NCI-H1436 (cell line): ENCODE results near the gene DDX41.
"Not testable (repeated sequence)": the region's sequence is repeated elsewhere in the genome, so short reads cannot be mapped to it uniquely, and the experiment has no call there.

Experiments used
- DNase-seq: peaks from one replicate; lab custom pipeline; 2025; lab: John Stamatoyannopoulos, UW

DDX41 gene

DNA sequence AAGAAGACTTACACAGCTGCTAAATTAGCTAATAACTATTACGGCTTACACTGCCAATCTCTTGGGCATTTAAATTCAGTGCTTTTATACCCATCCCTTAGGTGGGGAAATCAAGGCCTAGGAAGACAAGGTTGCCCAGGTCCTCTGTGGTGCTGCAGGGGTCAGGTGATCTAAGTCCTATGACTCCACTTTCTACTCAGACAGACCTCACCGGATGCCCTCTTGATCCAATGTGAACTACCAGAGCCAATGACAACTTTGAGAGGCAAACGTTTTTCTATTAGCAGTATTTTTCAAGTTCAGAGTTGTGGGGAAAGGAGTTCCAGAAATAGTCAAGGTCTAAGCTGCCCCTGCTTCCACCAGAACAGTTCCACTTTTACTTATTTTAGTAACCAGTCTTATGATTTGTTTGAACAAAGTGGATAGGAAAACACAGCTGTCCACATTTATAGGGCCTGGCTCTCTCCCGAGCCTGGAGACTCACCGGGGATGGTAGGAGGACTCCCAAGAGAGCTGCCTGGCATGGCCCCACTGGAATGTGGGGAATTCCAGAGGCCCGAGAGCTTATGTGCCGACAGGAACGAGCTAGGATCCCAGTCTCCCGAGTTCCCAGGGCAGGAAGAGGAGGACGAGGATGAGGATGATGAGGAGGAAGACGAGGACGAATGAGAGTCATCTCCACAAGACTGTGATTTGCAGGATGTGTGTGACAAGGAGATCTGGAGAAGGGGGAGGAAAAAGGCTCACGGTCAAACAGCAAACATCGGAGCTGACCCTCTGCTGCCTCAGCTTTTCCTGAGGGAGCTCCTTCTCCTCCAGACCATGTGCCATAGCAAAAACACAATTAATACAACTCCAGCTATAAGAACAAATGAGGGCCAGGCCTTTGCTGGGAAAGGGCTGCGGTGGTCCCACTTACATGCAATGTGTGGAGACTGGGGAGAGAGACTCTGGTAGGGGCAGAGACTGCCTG, 20.9 kb upstream of the DDX41 start:
- no peak for DNase-seq

DNA sequence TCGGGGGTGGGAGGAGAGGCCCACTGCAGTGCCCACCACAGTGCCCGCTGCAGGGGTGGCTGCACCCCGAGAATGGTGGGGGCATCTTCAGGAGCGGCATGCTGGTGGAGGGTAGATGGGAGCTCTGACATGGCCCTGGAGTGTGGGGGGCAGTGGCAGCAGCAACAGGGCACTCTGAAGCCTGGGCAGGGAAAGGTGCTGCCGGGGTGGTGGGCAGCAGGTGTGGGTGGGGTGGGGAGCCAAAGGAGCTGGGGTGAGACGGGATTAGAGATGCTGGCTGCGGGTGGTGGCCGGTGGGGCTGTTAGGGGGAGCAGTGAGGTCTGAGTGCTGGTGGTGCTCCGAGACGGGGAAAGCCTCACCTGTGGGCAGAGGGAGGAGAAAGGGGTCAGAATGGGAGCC, 19.6 kb upstream of the DDX41 start:
- no peak for DNase-seq

DNA sequence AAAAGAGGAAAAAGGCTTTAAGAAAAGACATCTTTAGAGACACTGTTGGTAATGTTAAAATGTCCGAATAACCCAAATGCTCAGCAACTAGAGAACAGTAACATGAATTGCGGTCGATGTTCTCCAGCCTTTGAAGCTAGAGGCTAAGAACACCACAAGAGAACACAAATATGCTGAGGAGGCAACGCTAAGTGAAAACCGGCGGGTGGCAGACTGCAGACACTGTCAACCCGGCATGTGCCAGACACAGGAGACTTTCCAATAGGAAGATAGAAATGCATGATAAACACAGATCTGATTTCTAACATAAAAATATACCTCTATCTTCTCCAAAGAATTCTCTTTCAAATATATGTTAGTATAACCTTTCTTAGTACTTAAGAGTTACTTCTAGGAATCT, 18.4 kb upstream of the DDX41 start:
- no peak for DNase-seq

DNA sequence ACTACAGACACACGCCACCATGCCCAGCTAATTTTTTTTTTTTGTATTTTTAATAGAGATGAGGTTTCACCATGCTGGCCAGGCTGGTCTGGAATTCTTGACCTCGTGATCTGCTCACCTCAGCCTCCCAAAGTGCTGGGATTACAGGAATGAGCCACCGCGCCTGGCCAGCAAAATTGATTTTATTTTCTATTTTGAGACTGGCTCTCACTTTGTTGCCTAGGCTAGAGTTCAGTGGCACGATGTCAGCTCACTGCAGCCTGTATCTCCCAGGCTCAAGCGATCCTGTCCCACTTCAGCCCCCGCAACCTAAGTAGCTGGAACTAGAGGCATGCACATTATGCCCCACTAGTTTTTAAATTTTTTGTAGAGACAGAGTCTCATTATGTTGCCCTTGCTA, 17.7 kb upstream of the DDX41 start:
- not testable (repeated sequence) for DNase-seq

DNA sequence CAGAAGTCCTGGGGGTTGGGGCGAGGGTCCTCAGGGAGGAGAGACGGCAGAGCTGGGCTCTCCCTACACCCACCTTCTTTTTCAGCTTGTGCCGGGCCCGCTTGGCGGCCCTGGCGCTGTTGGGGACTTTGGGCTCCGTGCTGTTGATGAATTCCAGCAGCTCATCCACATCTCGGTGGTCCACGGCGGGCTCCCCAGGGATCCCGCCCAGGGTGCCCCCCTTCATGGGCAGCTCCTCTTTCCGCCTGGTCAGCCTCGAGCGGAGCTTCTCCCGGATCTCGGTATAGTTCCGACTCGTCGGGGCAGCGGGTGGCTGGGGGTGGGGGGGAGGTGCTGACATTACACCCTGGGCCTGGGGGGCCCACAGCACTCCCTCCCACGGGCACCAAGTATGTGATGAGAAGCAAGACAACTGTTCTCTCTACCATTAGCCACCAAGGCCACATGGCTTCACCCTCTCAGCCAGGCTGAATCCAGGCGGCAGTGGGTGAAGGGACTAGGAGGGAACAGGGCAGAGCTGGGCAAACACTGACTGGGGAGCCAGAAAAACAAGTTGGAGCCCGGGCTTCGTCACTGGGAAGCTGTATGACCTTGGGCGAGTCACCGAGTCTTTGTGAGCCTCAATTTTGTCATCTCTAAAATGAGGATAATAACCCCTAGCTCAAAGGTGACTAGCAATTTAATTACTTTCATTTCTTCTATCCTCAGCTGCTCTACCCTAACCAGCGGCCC, 14.6 kb upstream of the DDX41 start:
- DNase-seq: no peak

DNA sequence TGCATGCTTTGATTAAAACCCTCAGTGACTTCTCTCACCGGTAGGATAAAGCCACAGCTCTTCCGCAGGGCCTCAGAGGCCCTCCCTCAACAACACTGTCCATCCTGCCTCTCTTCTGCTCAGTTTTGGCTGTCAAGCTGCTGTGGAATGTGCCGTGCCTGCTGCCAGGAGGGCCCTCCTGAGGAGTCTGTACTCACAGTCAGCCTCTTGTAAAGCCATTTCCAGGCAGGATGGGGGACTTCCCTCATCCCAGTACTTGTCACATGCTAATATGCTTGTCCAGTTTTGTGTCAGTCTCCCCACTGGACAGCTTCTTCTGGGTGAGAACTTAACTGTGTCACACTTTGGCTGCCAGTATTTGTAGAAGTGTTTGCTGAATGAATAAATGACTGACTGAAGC, 13.9 kb upstream of the DDX41 start:
- no peak for DNase-seq

DNA sequence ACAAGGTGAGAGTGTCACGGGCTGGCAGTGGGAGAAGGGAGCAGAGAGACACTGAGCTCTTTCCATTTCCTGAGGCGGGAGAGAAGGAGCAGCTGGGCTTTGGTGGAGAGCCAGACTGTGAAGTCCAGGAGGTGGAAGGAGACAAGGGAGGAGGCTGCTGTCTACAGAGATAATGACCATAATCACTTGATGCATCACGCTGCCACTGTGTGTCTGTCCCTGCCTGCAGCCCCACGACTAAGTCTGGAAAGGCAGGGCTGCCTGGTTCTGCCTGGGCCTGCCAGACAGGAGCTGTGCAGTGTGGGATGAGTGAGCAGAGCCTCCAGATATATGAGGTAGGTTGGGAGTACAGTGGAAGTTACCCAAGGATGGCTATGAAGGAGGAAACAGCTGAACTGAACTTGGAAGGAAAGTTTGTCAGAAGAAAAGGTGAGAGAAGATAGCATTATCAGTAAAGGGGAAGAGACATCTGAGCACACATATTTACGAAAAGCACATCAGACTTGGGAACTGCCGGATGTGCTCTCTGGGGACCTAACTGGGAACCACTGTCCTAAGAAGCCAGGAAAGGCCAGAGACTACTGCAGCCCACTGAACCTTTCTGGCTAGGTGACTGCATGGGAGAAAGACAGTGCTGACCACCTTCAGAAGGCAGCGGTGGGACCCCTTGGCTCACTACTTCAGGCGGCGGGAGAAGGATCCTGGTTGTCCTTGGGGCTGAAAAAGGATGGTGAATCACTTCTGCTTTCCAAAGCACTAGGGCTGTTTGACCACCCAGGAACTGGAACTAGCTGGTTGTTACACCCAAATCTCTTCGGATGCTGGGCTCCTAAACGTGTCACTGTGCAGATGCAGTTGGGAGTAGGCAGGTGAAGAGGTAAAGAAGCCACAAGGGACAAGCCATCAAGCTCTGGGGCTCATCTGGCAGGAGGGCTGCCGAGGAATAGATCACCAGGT, 12.8 kb upstream of the DDX41 start:
- DNase-seq: no peak

DNA sequence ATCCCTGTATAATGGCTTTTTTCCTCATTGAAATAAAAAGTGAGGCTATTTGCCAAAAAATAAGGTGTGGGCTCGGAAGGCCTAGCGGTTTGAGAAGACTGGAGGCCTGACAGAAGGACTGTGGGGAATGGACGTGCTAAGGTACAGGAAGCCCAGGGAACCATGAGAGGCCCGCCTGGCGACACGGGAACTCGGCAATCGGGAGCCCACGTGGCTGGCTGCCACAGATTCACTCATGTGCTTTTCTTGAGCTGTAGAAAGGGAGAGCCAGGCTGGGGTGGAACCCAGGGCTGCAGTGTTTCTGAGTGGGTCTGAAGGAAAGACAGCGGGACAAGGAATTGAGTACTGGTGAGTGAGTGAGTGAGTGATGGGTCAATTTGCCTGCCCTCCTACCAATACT, 11.9 kb upstream of the DDX41 start:
- no peak for DNase-seq

DNA sequence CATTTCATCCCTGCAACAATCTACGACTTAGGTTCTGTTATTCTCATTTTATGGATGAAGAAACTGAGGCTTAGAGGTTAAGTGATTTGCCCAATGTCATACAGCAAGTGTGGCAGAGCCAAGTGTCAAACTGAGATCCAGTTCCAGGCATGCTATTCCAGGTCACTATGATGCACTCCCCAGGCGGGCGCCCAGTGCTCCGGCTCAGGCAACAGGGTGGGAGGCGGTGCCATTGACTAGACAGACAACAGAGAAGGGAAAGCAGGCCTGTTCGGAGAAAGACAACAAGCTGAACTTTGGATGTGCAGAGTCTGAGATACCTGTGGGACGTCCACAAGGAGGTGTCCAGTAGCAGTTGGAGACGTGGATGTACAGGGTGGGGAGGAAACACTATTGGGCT, 10.8 kb upstream of the DDX41 start:
- DNase-seq: no peak

DNA sequence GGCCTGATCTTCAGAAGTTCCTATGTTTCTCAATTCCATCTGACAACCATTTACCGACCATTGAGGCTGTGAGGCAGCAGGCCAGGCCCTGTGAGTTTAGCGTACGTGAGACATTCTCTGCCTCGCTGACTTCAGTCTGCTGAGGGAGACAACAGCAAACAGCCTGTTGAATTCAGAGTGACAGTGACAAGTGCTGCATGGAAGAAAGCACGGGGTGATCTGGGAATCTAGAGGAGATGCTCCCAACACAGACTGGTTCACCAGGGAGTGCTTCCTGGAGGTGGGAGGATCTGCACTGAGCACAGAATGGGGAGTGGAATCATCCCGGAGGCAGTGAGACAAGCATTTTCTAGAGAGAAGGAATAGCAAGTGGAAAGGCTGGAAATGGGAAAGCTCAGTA, 10.0 kb upstream of the DDX41 start:
- DNase-seq: no peak

DNA sequence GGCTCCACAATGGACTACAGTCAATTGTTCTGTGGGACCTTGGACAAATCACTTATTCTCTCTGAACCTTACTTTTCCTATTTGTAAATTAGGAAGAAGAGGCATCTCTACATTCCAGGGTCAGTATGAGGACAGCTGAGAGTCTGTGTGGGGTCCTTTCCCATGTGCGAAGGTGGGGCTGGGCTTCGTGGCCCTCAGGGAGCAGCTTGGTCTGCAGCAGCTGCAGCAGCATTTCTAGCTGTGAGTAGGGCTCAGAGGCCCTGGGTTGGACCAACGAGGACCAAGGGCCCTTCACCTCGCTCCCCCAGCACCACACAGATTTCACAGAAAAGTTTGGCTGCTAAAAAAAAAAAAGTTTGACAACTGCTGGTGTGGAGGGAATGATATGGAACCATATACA, 9.4 kb upstream of the DDX41 start:
- DNase-seq: no peak

DNA sequence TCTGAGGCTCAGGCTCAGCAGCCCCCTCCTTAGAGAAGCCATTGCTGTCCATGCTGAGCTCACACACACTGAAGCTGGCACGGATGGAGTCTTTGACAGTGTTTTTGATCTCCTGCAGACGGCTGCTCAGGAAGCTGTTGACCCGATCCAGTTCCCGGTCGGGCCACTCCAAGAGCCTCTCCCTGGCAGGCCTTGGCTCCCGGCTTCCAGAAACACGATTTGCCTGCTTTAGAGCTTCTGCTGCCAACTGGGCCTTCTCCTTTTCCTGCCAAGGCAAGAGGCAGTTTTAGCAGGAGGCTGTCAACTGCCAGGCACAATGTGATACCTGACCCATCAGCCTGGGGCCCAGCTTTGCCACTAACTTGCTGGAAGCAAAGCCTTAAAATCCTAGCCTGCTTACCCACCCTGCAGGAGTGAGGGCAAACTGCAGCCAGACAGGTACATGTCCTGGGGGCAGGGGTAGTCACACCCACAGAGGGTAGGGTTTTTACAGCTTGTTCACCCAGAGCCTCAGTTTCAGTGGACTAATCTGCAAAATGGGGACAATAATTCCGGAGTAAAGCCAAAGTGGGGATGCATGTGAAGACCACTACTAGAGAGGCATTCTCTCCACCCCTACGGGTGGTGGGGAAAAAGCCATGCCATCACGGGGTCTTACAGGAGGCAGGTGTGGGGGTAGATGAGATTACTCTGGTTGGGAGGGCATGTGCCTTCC, 8.3 kb upstream of the DDX41 start:
- DNase-seq: no peak

DNA sequence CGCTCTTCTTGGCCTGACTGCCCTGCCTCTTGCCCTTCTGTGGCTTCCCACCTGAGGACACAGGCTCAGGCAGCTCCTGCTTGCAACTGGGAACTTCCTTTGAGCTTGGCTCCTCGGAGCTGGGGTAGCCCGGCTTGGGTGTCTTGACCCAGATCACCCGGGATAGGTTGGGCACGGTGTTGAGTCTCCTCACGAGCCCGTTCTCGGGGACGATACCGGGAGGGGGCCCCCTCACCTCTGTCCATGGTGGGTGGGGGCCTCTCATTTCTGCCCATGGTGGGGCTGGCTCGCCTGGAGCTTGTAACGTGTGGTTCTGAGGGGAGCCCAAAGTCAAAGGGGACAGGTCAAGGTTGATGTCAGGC, 7.8 kb upstream of the DDX41 start:
- no peak for DNase-seq

DNA sequence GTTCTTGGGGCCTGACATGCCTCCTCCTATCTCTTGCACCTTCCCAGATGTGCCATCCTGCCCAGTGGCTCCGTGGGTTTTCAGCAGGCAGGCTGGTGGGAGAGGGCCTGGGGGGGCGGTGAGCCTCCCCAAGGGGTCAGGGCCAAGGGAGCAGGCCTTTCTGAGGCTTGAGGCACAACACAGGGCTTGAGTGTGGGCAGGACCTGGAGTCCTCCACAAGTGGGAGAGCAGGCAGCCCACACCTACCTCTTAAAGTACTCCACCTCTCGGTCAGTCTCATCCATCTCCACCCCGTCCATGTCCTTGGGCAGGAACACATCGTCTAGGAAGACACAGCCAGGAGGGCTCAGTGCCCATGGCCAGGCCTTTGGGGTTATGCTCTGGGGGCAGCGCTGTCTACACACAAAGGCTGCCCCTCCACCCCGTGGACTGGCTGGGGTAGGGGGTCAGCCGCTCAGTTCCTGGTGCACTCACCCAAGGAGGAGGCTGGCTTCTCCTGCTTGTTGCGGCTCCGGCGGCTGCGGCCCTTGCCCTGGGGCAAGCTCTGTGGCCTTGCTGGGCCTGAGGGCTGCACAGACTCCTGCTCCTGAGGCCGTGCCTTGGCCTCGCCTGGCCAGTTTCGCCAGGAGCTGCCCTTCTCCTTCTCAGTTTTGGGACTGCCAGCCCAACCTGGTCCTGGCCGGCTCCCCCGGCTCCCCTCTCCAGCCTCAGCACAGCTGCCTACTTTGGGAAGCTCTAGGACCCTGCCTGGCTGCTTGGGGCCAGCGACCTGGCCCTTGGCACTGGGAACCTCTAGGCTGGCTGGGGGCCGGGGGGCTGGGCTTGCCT, 7.2 kb upstream of the DDX41 start:
- DNase-seq: no peak

DNA sequence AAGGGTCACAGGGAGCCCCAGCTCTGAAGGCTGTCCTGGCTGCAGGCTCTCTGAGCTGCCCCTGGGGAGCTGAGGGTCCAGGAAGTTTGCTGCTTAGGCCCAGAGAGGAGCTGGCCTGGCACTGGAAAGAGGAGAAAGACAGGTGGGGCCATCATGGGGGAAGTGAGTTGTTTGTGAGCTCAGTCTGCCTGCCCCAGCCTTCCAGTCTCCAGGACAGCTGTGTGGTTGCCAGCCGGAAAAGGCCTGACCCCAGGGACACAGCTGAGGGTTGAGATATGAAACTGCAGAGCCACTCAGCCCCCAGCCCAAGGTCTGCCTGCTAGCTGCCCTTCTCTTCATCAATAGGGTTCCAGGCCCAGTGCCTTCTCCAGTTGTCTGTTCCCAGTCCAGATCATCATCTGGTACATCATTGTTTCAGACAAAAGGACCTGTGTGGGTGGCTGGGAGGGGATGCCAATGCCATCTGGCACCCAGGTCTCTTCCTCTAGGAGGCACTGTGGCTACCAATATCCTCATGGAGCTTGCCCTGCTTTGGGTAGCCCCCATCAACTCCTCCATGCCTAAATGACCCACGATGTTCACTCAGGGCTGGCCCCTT, 4.3 kb upstream of the DDX41 start:
- no peak for DNase-seq

DNA sequence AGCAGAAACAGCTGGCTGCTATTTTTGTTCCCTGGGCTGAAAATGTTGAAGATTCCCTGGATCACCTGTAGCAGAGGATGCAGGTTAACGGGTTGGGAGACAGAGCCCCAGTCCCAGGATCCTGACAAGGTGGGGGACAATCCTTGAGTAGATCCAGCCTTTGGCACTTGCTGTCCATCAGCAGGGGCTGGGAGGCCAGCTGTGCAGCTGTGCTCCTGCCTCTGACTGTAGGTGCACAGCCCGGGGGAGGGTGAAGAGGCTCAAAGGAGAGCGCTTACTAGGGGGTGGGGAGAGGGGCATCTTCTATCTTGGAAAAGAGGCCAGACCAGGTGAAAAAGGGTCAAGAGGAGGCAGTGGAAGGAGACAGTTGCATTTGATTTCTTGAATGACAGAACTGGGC, 3.5 kb upstream of the DDX41 start:
- no peak for DNase-seq

DNA sequence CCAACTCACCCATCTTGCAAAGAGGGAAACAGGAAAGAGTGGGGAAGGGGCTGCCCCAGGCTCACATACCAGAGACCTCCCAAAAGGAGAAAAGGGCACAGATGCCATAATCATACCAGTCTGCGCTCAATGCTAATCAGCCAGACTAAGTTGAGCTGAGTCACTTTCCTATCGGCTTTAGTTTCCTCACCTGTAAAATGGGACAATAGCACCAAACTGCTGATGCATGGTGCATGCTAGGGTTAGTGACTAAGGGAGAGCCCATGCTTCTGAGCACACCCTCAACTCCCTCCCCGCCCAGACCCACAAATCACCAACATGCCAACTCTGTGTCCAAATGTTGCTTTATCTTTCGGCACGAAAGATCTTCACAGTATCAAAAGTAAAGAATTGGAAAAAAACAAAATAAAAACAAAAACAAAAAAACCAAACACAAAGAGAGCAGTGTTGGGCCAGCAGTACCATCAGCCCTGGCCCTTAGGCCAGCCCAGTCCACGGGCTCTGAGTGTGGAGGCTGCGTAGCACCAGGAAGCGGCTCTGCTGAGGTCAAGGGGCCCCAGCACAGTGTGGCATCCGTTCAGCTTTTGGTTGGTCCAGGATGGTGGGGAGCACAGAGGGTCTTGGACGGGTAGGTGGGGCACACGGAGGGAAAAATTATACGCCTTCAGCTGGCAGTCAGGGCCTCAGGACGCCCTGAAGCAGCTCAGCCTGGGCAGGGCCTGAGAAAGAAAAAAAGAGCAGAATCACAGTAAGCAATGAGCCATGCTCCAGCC, 2.9 kb upstream of the DDX41 start:
- DNase-seq: no peak

DNA sequence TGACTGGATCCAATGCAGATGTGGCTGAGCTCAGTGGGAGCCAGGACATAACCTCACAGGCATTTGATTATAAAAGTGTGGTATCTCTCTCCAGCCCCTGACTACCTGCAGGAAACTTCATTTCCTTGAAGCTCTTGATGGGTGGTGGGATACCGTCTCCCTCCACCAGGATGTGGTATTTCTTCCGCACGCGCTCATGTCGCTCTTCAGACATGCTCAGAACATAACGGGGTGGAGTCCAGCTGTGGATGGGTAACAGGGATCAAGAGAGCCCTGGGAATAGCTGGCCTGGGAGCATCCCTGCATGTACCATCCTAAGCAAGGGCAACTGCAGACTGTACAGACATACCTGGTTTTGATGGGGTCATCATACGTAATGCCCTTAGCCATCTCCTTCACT, 1.2 kb downstream of the DDX41 start:
- no peak for DNase-seq

DNA sequence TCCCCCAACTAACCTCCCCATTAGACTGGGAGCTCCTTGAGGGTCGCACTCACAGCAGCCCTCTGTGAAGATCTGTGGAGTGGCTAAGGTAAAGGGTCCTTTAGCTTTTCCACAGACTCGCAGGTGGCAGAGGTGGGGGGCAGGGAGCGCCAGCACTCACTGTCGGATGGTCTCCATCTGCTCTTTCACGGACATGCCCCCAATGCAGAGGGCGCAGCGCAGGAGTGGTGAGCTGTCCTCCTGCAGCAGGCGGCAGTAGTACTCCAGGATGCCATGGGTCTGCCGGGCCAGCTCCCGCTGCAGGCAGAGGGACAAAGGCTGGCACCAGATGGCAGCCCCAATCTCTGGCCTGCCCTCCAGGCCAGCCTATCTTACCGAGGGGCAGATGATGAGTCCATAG, 2.2 kb downstream of the DDX41 start:
- DNase-seq: no peak

DNA sequence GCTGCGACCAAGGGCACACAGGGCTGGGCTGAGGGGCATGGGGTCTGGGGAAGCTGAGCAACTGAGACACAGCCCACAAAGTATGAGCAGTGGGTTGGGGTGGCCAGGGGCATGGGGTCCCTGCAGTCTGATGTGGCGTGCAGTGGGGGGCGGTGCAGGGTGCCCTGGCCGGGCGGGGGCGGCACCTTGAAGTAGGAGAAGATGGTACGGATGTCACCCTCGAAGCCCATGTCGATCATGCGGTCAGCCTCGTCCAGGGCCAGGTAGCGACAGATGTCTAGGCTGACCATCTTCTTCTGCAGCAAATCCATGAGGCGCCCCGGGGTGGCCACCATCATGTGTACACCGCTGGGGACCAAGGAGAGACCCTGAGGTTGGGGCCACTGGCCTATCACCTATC, 3.3 kb downstream of the DDX41 start:
- DNase-seq: no peak
